Testis (tissue), 3 donors: ENCODE data around the gene OFD1. TPM values are rescaled to one million over a fixed set of nuclear protein-coding genes. Genes with fewer than 3 reads are reported as not detected.

Experiments
- DNase-seq: peaks from one replicate; pipeline ENCODE4 v3.0.0-alpha.2; 2019
- H3K27ac ChIP-seq, 2 donors: fragments of 200-600 bp; sonication (generic); one replicate each; pipeline ENCODE4 v1.5.1; 2019
- H3K27me3 ChIP-seq: fragments of 200-600 bp; sonication (generic); one replicate; pipeline ENCODE4 v1.5.1; 2019
- H3K36me3 ChIP-seq: fragments of 200-600 bp; sonication (generic); one replicate; pipeline ENCODE4 v1.5.1; 2017; ENCODE audit warnings: low read depth; ENCODE audit errors: missing control alignments
- H3K4me1 ChIP-seq: fragments of 200-600 bp; sonication (generic); one replicate; pipeline ENCODE4 v1.5.1; 2019
- H3K4me3 ChIP-seq, 2 donors: fragments of 200-600 bp; sonication (generic); one replicate each; pipeline ENCODE4 v1.5.1; 2017 to 2019
- H3K9me3 ChIP-seq: fragments of 200-600 bp; sonication (generic); one replicate; pipeline ENCODE4 v1.5.1; 2017
- CTCF ChIP-seq, 3 experiments: fragments of 450-650 bp in 2 of 3; fragments of 200-600 bp in 1 of 3; sonication (generic) in 1 of 3; IDR thresholded peaks; one replicate each; pipeline ENCODE4 v1.5.1; 2016 to 2019; ENCODE audit warnings: antibody characterized with exemption in 3 of 3, mild to moderate bottlenecking in 2 of 3, moderate library complexity in 1 of 3
- POLR2A ChIP-seq: fragments of 450-650 bp; IDR thresholded peaks from one replicate; pipeline ENCODE4 v1.6.1; 2017; ENCODE audit warnings: antibody characterized with exemption, mild to moderate bottlenecking, moderate library complexity
- WGBS, 2 donors: methylation state at CpG; one replicate each; pipeline ENCODE4 v1.1.5; 2018; 5-methylcytosine and 5-hydroxymethylcytosine counted together
- intact Hi-C: fragments of 100-400 bp; cut with DNase I; formaldehyde crosslinking; loops from one replicate; pipeline ENCODE4 v1.15.1; 2023; ENCODE audit warnings: low total_unique reads
- polyA plus RNA-seq: library from polyadenylated mRNA; stranded (reverse); fragments of 350-450 nt; fragmentation: Illumina TruSeq; extraction: RNeasy Lipid Tissue Mini Kit (QIAGEN cat#74804); gene quantifications from one replicate; pipeline ENCODE4 v1.2.3, GENCODE V29; 2014; ENCODE audit warnings: low read depth, low replicate concordance; ENCODE audit not compliant: insufficient read depth
- total RNA-seq, 2 donors: library from RNA; depleted of rRNA; stranded (reverse); fragments of >200 nt; gene quantifications; one replicate each; pipeline ENCODE4 v1.2.3, GENCODE V29; 2016

OFD1 gene
- total and polyA plus RNA-seq, 3 donors from 2014 or later = 11.5 to 39.7 (median 36.3) TPM

- Histone ChIP-seq H3K36me3 (no peaks in the 10 kb centered on the region), H3K4me3 (no peak overlapping the region), H3K27me3 (no peaks in the 10 kb centered on the region), H3K27ac (no peak overlapping the region), H3K4me1 (peaks cover 2% of the 10 kb centered on the region), H3K9me3 (no peaks in the 10 kb centered on the region)
- intact Hi-C loops = no loop called here
- WGBS, 2 donors = 92% methylated on average over 3 of the region's 3 CpGs
- no peak for DNase-seq
- no peak for TF ChIP-seq POLR2A
Measured at GRCh38 chrX:13770013-13770535, 35.5 kb downstream of the OFD1 start.

GRCh38 chrX:13774696-13775095 lies 40.1 kb downstream of the OFD1 start:
- no peaks in the 10 kb centered on the region for H3K36me3 ChIP-seq
- H3K4me3 ChIP-seq = no peak overlapping the region

GRCh38 chrX:13775837-13776236 lies 41.3 kb downstream of the OFD1 start:
- 87 to 94% methylated on average over 3 of the region's 3 CpGs for WGBS, 2 donors
- Histone ChIP-seq H3K4me3 (no peak overlapping the region), H3K27me3 (no peaks in the 10 kb centered on the region), H3K27ac (no peak overlapping the region), H3K4me1 (no peaks in the 10 kb centered on the region), H3K9me3 (no peaks in the 10 kb centered on the region), H3K36me3 (no peaks in the 10 kb centered on the region)
- intact Hi-C loops = no loop called here
- no peak for DNase-seq
- TF ChIP-seq CTCF (IDR thresholded peaks at IDR 0.05) (no peak), POLR2A (no peak)

More at GRCh38 chrX:13774696-13775095, 40.1 kb downstream of the OFD1 start:
- intact Hi-C loops = no loop called here
- Histone ChIP-seq H3K4me1 (no peaks in the 10 kb centered on the region), H3K9me3 (no peaks in the 10 kb centered on the region), H3K27me3 (no peaks in the 10 kb centered on the region), H3K27ac (no peak overlapping the region)
- DNase-seq = no peak
- WGBS, 2 donors = 92 to 93% methylated on average over 2 of the region's 2 CpGs
- TF ChIP-seq CTCF (IDR thresholded peaks at IDR 0.05) (no peak), POLR2A (no peak)

- no peaks in the 10 kb centered on the region for H3K9me3 ChIP-seq
- DNase-seq = no peak
- WGBS, 2 donors = 77 to 89% methylated on average over 4 of the region's 4 CpGs
- intact Hi-C loops = no loop called here
- H3K27ac ChIP-seq = no peak overlapping the region
- H3K36me3 ChIP-seq = no peaks in the 10 kb centered on the region
- H3K4me1 ChIP-seq = no peaks in the 10 kb centered on the region
- no peak overlapping the region for H3K4me3 ChIP-seq
- no peaks in the 10 kb centered on the region for H3K27me3 ChIP-seq
- TF ChIP-seq POLR2A (no peak), CTCF (IDR thresholded peaks at IDR 0.05) (no peak)
Measured at GRCh38 chrX:13776387-13776786, 41.8 kb downstream of the OFD1 start.

GRCh38 chrX:13778916-13779315 lies 44.4 kb downstream of the OFD1 start:
- Histone ChIP-seq H3K4me1 (no peaks in the 10 kb centered on the region), H3K9me3 (no peaks in the 10 kb centered on the region), H3K27ac (no peak overlapping the region), H3K4me3 (no peak overlapping the region), H3K36me3 (no peaks in the 10 kb centered on the region), H3K27me3 (no peaks in the 10 kb centered on the region)
- 56 to 72% methylated on average over 2 of the region's 2 CpGs for WGBS, 2 donors
- intact Hi-C loops = no loop called here
- no peak for TF ChIP-seq POLR2A
- TF ChIP-seq CTCF (IDR thresholded peaks at IDR 0.05) = no peak
- DNase-seq = no peak
